ENCODE measurements around the gene SPATA3.

SPATA3 gene

DNA sequence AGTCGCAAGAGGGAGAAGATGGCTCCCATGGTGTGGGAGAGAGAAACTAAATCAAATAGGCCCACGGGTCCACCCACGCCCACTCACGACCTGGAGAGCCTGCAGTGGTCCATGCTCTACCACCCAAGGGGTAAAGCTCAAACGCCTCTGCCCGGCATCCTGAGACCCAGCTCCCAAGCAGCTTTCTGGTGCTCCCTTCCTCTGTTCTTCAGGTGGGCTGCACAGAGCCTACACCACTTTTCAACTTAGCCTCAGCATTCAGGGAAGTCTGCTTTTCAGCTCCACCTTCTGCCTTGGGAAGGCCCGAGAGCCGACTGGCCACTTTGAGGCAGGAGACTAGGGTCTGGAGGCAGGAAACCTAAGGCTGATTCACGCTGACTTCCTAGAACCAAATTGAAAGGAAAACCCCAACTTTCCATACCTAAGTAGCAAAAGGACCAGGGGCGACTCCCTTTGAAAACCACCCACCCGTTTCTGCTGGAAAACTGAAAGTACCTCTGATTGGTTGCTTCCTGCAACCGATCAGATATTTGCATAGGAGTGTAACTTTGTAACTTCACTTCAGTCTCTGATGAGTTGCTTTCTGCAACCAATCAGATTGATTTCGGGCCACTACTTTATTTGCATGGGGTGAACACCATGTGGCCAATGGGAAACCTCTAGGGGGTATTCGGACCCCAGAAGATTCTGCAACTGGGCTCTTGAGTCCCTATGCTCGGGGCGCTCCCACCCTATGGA, 26.8 kb upstream of the SPATA3 start:
- DNase-seq = no peak

DNA sequence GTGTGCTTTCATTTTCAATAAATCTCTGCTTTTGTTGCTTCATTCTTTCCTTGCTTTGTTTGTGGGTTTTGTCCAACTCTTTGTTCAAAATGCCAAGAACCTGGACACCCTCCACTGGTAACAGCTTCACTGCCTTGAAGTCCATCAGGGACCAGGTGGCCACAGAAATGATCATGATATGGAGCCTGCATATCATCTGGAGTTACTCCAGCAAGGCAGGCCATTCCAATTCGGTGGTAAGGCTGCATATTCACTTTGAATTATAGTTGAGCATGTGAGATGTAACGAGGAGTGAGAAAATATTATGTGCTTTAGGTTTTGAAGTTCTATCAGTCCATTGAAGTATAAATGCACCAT, 26.3 kb upstream of the SPATA3 start:
- no peak for DNase-seq

DNA sequence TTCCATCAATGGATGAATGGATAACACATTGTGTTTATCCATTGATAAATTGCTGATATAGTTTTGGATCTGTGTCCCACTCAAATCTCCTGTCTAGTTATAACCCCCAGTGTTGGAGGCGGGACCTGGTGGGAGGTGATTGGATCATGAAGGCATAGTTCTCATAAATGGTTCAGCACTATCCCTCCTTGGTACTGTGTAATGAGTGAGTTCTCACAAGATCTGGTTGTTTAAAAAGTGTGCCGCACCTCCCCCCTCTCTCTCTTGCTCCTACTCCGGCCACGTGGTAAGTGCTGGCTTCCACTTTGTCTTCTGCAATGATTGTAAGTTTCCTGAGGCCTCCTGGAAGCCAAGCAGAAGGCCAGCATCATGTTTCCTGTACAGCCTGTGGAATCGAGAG, 23.9 kb upstream of the SPATA3 start:
- DNase-seq = no peak

DNA sequence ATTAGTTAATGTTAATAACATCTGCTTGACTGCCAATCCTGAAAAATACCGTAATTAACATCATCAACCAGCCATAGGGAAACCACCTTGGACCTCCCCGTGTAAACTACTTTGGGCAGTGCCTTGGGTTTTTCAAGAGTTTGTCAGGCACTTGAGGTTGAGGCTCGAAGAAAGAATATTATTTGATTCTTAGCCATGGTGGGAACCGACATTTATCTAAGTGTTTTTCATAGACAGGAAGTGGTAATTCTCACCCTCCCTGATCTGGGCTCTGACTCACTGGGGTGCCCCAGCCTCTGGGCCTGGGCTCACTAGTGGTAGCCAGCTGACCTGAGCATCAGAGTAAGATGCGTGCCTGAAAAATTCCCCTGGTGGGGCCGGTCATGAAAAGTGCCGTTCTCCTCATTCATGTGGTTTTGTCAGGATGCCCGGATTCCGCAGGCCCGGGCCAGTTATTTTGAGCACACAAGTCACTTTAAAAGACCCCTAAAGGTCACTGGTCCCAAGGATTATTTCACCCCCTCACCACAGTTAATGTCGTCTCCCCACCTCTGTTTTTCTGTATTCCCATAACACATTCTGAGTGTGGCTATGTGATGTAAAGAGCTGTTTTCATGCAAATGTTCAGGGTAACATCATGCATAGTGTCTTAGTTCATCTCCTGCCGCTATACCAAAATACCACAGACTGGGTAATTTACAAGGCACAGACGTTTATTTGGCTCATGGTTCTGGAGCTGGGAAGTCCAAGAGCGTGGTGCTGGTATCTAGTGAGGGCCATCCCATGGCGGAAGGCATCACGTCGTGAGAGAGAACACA, 21.6 kb upstream of the SPATA3 start:
- DNase-seq = peak; percentile 67

DNA sequence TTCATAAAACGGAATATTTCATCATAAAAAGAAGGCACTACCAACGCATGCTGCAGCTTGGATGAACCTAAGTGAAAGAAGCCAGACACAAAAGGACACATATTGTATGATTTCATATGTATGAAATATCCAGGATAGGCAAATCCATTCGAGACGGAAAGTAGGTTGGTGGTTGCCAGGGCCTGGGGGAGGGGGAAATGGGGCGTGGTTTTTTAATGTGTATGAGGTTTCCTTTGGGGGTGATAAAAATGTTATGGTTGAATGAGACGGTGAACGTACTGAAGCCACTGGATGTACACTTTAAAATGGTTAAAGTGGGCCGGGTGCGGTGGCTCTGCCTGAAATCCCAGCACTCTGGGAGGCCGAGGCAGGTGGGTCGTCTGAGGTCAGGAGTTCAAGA, 20.0 kb upstream of the SPATA3 start:
- DNase-seq = no peak

- DNase-seq = no peak
Measured at GRCh38 chr2:230976671-230977171, 19.2 kb upstream of the SPATA3 start.

DNA sequence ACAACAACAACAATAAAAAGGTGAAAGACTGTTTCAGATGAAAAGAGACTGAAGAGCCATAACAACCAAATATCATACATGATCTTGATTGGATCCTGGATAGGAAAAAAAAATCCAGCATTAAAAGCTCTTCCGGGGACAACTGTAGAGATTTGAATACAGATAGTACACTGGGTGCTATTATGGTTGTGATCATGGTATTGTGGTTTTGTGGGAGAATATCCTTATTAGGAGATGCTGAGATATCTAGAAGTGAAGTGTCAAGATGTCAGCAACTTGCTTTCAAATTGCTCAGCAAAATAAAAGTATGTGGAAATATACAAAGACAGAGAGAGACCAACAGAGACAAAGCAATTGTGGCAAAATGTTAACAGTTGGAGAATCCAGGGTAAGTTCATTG, 15.5 kb upstream of the SPATA3 start:
- no peak for DNase-seq

DNA sequence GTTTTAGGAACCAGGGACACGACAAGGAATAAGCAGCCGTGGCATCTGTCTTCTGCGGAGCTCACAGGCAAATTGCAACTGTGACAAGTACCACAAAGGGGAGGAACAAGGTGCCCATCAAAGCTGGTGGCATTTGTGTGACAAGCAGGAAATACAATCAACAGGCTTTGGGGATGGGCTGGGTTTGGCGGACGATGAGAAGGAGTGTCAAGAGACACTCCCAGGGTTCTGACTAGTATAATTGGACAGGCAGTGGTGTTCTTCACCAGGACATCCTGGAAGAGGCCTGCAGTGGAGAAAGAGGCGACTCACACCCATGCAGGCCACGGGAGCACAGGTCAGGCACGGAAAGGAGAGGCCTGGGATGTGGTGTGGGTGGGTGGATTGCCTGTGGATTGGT, 14.2 kb upstream of the SPATA3 start:
- peak; percentile 11 for DNase-seq

DNA sequence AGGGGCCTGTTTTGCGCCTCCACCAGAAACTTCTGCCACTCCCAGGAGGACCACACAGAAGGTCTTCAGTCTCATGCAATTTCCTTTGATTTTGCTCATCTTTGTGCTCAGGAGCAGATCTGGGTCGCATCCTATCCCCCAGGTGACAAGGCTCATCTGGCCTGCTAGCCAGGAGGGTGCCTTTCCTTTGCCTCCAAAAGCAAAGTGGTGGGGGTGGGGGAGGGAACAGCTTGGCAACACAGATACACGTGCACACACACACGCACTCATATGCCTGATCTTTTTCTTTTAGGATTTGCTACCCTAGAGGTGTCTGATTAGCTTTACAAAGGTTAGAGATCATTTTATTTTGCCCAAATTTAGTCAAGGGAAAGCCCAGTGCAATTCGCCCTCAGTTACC, 13.8 kb upstream of the SPATA3 start:
- DNase-seq = no peak

DNA sequence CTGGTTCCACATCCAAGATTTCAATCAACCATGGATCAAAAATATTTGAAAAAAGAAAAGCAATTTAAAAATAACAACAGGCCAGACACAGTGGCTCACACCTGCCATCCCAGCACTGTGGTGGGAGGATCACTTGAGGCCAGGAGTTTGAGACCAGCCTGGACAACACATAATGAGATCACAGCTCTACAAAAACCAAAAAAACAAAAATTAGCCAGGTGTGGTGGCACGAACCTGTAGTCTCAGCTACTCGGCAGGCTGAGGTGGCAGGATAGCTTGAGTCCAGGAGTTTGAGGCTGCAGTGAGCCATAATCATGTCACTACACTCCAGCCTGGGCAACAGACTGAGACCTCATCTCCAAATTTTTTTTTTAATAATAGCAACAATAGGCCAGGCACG, 13.4 kb upstream of the SPATA3 start:
- no peak for DNase-seq

- no peak for DNase-seq
Measured at GRCh38 chr2:230983566-230983965, 12.4 kb upstream of the SPATA3 start.

DNA sequence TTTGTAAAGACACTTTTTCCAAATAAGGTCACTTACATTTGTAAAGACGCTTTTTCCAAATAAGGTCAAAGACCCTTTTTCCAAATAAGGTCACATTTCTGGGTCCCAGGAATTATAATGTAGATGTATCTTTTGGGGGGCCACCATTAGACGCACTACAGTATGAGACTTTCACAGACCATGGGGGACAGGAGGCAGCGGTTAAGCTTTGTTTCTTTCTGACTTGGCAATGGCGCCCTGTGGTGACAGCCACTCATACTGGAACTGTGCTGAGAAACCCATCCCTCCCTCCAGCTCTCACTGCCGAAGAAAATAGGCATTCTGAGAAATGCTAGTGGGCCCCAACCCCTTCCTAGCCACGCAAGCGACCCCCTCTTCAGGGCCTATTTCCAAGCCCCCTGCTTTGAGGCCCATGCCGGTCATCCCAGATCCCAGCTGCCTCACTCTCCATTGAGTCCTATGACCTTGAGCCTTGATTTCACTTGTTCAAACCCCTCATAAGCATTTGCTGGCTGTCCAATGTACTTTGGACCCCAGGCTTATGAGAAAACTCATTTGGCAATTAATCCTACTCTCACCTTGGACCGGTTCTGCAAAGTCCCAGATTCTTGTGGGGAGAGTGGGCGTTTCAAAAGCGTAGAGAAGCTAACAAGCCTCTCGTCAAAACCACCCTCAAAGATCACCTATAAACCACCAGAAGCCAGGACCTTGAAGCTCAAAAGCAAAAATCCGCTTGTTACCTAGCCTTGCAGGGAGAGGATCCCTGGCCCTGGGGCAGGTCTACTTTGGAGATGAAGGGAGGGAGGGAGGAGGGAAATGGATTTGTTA, 11.3 kb upstream of the SPATA3 start:
- no peak for DNase-seq

DNA sequence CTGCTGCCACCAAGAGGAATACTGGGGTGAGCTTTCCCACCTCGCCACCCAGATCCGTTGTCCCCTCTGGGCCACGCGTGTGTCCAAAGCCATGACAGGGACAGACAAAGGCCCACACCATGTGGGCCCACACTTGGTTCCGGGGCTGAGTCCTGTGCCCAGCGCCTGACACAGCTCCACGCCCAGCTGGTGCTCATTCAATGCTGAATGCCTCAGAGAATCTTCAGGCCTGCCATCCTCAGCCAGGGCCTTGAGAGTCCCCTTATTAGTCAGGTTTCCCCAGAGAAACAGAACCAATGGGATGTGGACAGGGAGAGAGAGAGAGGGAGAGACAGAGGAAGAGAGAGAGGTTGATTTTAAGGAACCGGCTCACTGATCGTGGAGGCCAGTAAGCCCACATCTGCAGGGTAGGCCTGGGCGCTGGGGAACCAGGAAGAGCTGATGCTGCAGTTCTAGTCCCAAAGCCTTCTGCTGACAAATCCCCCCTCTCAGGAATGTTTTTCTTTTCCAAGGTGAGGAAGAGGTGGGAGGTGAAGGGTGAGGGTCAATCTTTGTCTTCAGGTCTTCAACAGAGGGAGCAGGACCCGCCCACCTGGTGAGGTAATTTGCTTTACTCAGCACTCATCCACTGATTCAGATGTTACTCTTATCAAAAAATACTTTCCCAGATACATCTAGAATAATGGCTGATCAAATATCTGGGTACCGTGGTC, 10.2 kb upstream of the SPATA3 start:
- no peak for DNase-seq

- no peak for DNase-seq
Measured at GRCh38 chr2:230986520-230987136, 9.3 kb upstream of the SPATA3 start.

DNA sequence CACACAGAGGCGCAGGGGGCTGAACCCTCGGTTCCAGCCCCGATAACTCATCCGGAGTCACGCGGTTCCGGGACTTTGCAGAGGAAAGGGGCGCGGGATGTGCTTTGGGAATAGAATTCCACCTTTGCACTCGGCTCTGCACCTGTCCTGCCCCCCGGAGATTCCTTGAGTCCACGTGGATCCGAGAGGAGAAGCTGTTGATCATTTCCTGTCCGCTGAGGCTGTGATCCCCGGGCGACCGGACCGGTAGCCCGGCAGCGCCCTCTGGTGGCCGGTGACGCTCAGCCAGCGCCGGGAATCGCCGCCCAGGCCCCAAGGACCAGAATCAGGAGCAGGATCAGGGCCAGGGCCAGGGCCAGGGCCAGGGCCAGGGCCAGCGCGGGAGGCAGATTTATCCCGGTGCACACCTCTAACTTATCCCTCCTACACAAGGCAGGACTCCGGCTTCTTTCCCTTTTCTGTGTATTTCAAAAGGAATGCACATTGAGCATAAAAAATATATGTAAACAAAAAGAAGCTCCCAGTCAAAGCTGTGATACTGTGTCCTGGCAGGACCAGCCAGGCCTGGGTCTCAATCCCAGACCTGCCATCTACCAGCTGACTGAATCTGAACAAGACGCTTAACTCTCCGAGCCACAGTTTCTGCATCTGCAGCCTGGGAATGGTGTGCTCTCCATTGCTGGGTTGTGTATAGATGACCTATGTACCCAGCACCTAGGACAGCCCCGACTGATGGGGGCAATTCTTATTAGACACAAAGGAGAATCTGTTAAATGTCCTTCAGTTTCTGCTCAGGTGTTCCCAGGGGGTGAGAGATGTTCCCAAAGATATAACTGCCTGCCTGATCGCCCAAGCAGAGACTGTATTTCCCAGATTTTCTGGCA, 8.5 kb upstream of the SPATA3 start:
- peak; percentile 76 for DNase-seq

- no peak for DNase-seq
Measured at GRCh38 chr2:230989731-230990130, 6.2 kb upstream of the SPATA3 start.

GRCh38 chr2:230990131-230990898, 5.6 kb upstream of the SPATA3 start:
- no peak for DNase-seq

DNA sequence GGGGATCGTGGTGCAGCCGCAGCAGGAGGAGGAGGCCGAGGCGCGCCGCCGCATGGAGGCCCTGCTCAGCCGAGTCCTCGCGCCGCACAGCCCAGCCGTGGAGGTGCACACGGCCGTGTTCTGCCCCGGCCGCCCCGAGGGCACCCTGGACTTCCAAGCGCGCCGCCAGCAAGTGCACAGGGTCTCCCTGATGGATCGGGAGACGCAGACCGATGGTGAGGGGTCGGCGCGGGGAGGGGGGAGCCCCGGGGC, 5.1 kb upstream of the SPATA3 start:
- no peak for DNase-seq

GRCh38 chr2:230991598-230991997, 4.3 kb upstream of the SPATA3 start:
- no peak for DNase-seq

DNA sequence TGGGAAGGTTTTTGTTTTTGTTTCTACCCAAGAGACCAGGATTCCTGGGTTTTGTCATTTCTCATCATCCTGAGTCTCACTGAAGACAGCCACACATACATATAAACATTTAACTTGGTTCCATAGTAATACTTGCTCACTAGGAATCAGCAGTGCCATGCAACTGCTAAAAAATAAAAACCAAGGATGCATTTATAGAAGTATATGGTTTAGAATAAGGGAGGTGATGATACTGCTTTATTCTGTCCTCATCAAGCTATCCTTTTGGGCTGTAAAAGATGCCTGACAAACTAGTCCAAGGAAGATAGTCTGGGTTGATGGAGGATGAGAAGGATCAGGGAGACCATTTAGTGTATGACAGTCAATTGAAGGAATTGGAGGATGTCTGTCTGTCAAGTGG, 740 bp downstream of the SPATA3 start:
- no peak for DNase-seq

DNA sequence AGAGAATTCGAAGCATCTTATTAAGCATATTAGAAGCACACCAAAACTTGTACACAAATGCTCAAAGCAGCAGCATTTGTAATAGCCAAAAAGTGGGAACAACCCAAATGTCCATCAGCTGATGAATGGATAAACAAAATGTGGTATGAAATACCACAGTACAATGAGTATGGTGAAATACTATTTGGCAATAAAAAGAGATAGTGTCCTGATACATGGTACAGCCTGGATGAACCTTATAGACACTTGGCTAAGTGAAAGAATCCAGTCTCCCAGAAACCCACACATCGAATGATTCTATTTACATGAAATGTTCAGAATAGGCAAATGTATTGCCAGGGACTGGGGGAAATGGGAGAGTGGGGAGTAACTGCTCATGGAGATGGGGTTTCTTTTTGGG, 3.0 kb downstream of the SPATA3 start:
- DNase-seq = no peak
